Prostate gland (tissue), 2 donors: ENCODE measurements around the gene DOCK6.

Experiments
- POLR2A ChIP-seq: fragments of 450-650 bp; IDR thresholded peaks from one replicate; pipeline ENCODE4 v1.6.1; 2016; ENCODE audit warnings: antibody characterized with exemption, mild to moderate bottlenecking
- POLR2AphosphoS5 ChIP-seq: sonication (generic); formaldehyde crosslinking; IDR thresholded peaks from one replicate; pipeline ENCODE4 v1.6.1; 2017; ENCODE audit warnings: antibody characterized with exemption
- TF ChIP-seq, protein P1 (sequence below), 4 experiments: fragments of 200-600 bp in 2 of 4; fragments of 450-650 bp in 2 of 4; sonication (generic) in 2 of 4; IDR thresholded peaks; 1 replicate in 3 of 4; 2 replicates in 1 of 4; pipeline ENCODE4 v1.5.1; 2016 to 2019; ENCODE audit warnings: antibody characterized with exemption in 4 of 4, mild to moderate bottlenecking in 2 of 4, moderate library complexity in 2 of 4

DNA sequence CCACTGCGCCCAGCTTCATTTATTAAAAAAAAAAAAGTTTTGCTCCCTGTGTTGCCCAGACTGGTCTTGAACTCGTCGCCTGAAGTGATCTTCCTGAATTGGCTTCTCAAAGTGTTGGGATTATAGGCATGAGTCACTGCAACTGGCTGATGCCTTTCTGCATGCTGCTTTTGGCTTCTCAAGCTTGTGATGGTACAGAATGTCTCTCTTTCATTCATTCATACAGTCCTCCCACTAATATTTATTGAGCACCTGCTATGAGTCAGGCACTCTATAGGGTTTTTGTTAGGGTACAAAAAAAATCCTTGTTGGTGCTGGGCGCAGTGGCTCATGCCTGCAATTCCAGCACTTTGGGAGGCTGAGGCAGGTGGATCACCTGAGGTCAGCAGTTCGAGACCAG lies 42.6 kb upstream of the DOCK6 start:
- TF ChIP-seq, protein P1, sequence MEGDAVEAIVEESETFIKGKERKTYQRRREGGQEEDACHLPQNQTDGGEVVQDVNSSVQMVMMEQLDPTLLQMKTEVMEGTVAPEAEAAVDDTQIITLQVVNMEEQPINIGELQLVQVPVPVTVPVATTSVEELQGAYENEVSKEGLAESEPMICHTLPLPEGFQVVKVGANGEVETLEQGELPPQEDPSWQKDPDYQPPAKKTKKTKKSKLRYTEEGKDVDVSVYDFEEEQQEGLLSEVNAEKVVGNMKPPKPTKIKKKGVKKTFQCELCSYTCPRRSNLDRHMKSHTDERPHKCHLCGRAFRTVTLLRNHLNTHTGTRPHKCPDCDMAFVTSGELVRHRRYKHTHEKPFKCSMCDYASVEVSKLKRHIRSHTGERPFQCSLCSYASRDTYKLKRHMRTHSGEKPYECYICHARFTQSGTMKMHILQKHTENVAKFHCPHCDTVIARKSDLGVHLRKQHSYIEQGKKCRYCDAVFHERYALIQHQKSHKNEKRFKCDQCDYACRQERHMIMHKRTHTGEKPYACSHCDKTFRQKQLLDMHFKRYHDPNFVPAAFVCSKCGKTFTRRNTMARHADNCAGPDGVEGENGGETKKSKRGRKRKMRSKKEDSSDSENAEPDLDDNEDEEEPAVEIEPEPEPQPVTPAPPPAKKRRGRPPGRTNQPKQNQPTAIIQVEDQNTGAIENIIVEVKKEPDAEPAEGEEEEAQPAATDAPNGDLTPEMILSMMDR (IDR thresholded peaks at IDR 0.05), result no peak
- no peak for TF ChIP-seq POLR2A
- TF ChIP-seq POLR2AphosphoS5, result no peak
